Activated CD8-positive, alpha-beta memory T cell treated with anti-CD3 and anti-CD28 coated beads, Interleukin-2, amount 10 ng/mL, durations not matched to agents 7 days and 5 days (primary cell): Measurements from ENCODE around the gene ASXL1. TPM values are rescaled to one million over a fixed set of nuclear protein-coding genes. Genes with fewer than 3 reads are reported as not detected.

Source experiments
- ATAC-seq: fragments of 150-1000 bp; cut with Tn5 transposase; one replicate; pipeline ENCODE4 v1.10.0; 2021; ENCODE audit warnings: moderate library complexity
- CTCF ChIA-PET: fragments of 350-600 bp; sonication (Branson Sonifier 250); formaldehyde crosslinking; loops from one replicate; lab custom pipeline; 2021; ENCODE audit warnings: antibody characterized with exemption; lab: Charles Lee
- DNase-seq: peaks from one replicate; pipeline ENCODE4 v3.0.0-alpha.2; 2020
- H3K27ac Mint-ChIP-seq: one replicate; pipeline ENCODE4 v1.8.0; 2021; ENCODE audit warnings: mild to moderate bottlenecking, mixed read lengths
- H3K27me3 Mint-ChIP-seq: one replicate; pipeline ENCODE4 v1.8.0; 2021; ENCODE audit warnings: mixed read lengths
- H3K36me3 Mint-ChIP-seq: one replicate; pipeline ENCODE4 v1.8.0; 2021; ENCODE audit warnings: mild to moderate bottlenecking, mixed read lengths
- H3K4me1 Mint-ChIP-seq: one replicate; pipeline ENCODE4 v1.8.0; 2021; ENCODE audit warnings: mixed read lengths
- H3K4me3 Mint-ChIP-seq: one replicate; pipeline ENCODE4 v1.8.0; 2021; ENCODE audit warnings: mild to moderate bottlenecking, moderate library complexity, mixed read lengths
- H3K9me3 Mint-ChIP-seq: one replicate; pipeline ENCODE4 v1.8.0; 2022; ENCODE audit warnings: low read depth, mixed read lengths
- total RNA-seq, 2 experiments: library from RNA; stranded (reverse); gene quantifications; one replicate each; pipeline ENCODE4 v1.2.3, GENCODE V29; 2021

Gene ASXL1
- total RNA-seq, 2 experiments from 2014 or later: 134 to 135 TPM

DNA sequence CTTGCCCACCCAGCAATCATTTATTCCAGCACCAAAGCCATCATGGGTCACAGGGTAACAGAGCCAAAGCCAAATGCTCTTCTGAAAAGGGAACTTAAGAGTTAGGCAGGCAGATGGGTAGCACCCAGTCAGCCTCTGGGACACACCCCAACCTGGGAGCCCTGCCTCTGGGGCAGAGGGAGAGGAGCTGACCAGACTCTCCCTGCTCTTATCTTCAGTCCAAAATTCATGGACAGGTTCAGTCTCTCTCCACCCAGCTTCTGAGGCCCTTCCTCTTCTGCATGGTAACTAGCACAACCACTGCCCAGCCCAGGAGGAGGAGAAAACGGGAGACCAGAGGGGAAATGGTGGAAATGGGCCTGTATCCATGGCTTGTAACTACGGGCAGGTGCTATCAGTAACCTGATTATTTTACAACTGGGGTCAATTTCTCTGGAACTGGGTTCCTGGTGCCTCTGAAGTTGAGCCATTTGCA is 121.6 kb downstream of the ASXL1 start:
- no peak overlapping the region for H3K27ac Mint-ChIP-seq
- CTCF ChIA-PET: interaction anchor here (0.7 kb wide), 1 partner anchor 18 kb away, joined by 3 read pairs; no protein-coding TSS in a partner anchor
- no peaks in the 10 kb centered on the region for H3K36me3 Mint-ChIP-seq
- no peak overlapping the region for H3K4me3 Mint-ChIP-seq
- DNase-seq (no peak), ATAC-seq (no peak)
- H3K4me1 Mint-ChIP-seq: peaks cover 6% of the 10 kb centered on the region
- no peaks in the 10 kb centered on the region for H3K27me3 Mint-ChIP-seq
- H3K9me3 Mint-ChIP-seq: no peaks in the 10 kb centered on the region

DNA sequence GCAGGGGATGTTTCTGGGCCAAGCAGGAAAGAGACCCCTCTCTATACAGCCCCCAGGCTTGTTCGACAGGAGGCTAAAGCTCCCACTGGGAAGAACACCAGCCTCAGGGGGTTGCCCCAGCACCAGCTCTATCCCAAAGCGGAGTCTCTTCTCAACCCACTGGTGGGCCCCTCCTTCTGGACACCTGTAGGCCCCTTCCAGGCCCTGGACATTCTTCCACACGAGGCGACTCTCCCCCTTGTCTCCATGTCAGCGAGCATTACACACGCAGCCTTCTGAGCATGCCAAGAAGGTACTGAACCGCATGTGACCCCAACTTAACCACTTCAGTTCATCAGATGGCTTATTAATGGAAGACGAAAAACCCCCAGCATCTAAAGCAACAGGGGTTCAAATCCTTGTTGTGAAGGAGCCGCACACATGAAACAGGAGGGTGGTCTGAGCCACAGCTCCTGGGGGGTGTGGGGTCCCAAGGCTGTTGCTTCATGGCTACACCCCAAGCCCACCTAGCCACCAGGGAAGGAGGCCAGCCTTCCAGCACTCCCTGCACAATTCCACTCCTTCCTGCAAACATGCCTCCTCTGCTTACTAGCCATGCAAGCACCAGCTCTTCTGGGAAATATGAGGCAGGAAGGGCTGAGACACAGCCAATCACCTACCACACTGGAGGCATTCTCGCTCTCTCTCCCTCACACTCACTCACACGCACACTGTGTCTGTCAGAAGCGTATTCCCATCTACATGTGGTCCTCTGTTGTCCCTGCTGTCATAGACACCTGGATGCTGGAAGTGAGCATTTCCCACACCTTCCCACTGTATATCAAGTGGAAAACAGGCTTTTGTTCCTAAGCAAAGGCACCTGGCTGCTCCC is 122.5 kb downstream of the ASXL1 start:
- H3K4me1 Mint-ChIP-seq: peaks cover 14% of the 10 kb centered on the region
- no peaks in the 10 kb centered on the region for H3K27me3 Mint-ChIP-seq
- DNase-seq (no peak), ATAC-seq (no peak)
- H3K27ac Mint-ChIP-seq: no peak overlapping the region
- H3K4me3 Mint-ChIP-seq: no peak overlapping the region
- no peaks in the 10 kb centered on the region for H3K36me3 Mint-ChIP-seq
- H3K9me3 Mint-ChIP-seq: no peaks in the 10 kb centered on the region
- CTCF ChIA-PET: interaction anchor here (0.6 to 0.9 kb wide), 4 partner anchors 9 to 172 kb away, joined by 3 to 6 read pairs (median 4); no protein-coding TSS in a partner anchor

DNA sequence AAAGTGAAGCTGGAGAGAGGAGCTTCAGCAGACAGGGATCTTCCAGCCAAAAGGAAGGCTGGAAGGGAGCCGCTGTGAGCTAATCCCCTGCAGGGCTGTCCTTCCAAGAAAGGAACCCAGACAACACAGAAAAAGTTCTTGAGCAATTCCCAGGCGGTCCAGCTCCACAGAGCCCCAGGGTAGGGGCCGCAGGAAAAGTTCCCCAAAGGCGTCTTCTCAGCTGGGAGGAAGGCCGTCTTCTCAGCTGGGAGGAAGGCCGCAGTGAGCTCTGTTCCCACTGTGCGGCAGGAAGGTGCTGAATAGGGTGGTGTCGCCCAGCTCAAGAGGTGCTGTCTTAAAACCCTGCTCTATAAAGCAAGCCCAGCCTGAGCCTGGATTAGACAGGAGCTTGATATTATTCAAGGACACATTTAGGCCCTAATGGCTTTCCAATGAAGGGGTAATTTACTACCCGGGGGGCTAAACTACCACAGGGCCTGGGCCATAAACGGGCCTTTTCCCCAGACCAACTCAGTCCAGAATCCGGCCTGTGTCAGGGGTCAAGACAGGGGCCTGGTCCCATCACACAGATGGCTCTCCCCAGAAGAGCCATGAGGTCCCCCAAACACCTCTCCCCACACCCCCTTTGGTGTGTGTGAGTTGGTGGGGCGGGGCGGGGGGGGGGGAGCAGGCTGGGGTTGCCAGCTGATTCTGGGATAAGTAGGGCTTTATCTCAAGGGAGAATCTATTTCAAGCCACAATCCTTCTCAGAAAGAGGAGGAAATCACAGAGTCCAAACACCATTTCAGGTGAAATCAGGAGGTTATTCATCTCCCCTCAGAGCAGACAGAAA is 123.4 kb downstream of the ASXL1 start:
- H3K9me3 Mint-ChIP-seq: no peaks in the 10 kb centered on the region
- no peaks in the 10 kb centered on the region for H3K27me3 Mint-ChIP-seq
- H3K4me3 Mint-ChIP-seq: no peak overlapping the region
- no peaks in the 10 kb centered on the region for H3K36me3 Mint-ChIP-seq
- CTCF ChIA-PET: interaction anchor here (0.8 to 0.9 kb wide), 2 partner anchors 10 to 171 kb away, joined by 3 to 4 read pairs; no protein-coding TSS in a partner anchor
- no peak overlapping the region for H3K27ac Mint-ChIP-seq
- H3K4me1 Mint-ChIP-seq: peaks cover 16% of the 10 kb centered on the region
- DNase-seq (no peak), ATAC-seq (no peak)

DNA sequence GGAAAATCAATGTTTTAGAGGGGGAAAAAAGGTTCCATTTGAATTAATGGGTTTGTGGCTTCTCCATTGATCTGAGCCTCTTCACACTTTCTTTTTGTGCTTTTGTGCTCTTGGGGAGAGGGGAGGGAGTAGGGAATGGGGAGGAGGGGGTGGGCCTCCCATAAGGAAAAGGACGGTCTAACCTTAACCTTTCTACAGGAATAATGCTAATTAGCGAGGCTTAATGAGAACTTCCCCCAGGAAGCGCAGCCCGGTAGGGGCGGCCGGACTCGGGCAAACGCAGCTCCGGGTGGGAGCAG is 124.0 kb downstream of the ASXL1 start:
- Mint-ChIP-seq H3K27me3 (no peaks in the 10 kb centered on the region), H3K36me3 (no peaks in the 10 kb centered on the region), H3K4me3 (no peak overlapping the region), H3K9me3 (no peaks in the 10 kb centered on the region), H3K4me1 (peaks cover 16% of the 10 kb centered on the region), H3K27ac (no peak overlapping the region)
- CTCF ChIA-PET: no interaction called here
- DNase-seq (no peak), ATAC-seq (no peak)

DNA sequence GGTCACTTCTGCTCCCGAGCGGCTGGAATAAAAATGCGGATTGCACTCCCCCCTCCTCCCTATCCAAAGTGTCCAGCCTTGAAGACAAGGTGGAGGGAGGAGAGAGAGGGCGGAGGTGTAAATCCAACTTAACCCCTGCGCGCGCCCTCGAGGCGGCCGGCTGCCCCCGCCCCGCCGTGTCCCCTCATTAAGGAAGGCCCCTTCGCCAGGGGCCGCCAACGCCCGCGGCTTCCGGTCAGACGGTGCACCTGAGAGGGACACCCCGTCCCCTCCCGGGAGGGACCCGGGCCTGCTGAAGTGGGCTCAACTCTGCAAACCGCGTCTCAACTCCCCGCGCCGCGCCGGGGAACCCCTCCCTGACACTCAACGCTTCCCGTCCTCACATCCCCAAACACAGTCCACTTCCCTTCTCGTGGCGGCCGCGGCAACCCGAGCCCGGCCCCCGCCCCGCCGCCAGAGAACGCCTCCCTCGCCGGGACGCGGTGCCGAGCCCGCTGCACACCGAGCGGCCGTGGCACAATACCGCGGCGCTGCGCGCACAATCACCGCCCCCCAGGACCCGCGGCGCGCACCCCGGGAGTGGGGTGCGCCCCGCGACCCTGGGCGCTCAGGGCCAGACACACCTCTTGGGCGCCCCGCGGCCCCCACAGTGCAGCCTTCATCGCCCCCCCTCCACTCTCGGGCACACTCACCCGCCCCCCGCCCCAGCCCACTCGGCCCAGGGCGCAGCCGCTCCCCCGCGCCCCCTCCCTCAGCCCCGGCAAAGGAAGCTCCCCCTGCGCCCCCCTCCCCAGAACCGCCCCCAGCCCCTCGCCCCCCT is 124.5 kb downstream of the ASXL1 start:
- H3K4me1 Mint-ChIP-seq: peaks cover 16% of the 10 kb centered on the region
- DNase-seq: no peak
- H3K27me3 Mint-ChIP-seq: no peaks in the 10 kb centered on the region
- peak; percentile 7 for ATAC-seq
- peak overlapping the region; percentile 63 for H3K4me3 Mint-ChIP-seq
- H3K9me3 Mint-ChIP-seq: no peaks in the 10 kb centered on the region
- CTCF ChIA-PET: no interaction called here
- no peaks in the 10 kb centered on the region for H3K36me3 Mint-ChIP-seq
- H3K27ac Mint-ChIP-seq: no peak overlapping the region

DNA sequence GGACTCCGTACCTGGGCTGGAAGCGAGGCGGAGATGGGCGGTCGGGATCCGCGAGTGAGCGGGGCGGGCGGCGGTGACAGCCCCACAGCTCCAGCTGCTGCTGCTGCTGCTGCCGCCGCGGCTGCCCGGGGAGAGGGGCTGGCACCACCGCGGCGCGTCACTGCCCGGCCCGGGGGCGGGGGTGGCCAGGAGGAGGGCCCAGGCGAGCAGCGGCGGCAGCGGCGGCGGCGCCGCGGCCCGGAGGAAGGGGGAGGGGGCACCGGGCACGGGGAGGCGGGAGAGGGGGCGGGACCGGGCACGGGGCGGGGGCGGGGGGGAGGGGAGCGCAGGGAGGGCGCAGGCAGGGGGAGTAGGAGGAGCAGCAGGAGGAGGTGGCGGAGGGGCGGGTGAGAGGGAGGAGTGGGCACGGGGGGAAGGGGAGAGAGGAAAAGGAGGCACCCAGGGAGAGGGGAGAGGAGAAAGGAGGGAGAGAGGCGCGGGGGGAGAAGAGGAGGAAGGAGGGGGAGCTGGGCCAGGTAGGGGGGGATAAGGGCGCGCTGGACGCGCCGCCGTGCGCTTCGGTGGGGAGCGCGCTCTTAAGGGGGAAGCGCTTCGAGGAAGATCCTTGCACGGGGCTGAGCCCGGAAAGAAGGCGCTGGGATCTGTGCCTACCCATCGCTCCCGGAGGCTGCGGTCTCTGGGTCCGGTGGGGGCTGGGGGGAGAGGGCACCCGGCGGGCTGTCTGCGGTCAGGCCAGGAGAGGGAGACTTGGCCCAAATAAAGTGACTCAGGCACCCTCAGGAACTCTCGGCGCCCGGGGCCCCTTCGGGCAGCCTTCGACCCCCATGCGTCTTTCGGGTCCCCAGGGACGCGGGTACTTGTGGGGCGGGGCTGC is 125.5 kb downstream of the ASXL1 start:
- DNase-seq (peak; percentile 58), ATAC-seq (peak; percentile 38)
- Mint-ChIP-seq H3K4me3 (peak overlapping the region; percentile 63), H3K27ac (no peak overlapping the region), H3K4me1 (peaks cover 16% of the 10 kb centered on the region), H3K9me3 (no peaks in the 10 kb centered on the region), H3K36me3 (no peaks in the 10 kb centered on the region), H3K27me3 (no peaks in the 10 kb centered on the region)
- CTCF ChIA-PET: no interaction called here

DNA sequence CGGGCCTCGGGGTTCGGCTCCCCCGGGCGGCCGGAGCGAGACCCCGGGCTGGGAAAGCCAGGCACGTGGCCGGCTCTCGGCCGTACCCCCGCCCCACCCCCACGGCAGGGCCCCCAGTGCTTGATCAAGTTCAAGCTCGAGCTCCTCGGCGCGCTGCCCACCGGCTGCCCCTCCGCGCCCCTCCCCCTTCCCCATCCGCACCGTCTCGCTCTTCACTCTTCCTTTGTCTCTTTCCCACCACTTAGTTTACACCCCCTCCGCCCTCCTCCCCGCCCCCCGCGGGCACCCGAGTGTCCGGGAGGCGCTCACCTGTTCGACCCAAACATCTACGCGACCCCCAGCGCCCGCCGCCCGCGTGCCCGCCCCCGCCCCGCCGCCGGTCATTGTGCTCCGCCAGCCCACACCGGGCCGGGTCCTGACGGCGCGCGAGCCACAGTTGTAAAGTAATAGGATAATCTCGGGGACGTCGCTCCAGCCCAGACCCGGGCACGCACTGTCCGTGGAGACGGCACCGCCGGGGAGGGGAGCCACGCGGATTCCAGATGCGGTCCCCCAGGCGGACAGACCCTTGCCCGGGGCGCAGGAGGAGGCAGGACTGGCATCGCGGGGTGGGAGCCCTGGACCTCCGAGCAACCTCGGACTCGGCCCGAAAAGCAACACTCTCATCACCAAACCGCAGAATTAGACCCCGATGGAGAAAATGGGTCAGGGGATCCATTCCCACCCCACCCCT is 126.3 kb downstream of the ASXL1 start:
- CTCF ChIA-PET: interaction anchor here (0.6 to 2.3 kb wide), 12 partner anchors 11 to 235 kb away, joined by 3 to 14 read pairs (median 4); partner anchors contain the start of gene C20orf203
- peak; percentile 20 for ATAC-seq

DNA sequence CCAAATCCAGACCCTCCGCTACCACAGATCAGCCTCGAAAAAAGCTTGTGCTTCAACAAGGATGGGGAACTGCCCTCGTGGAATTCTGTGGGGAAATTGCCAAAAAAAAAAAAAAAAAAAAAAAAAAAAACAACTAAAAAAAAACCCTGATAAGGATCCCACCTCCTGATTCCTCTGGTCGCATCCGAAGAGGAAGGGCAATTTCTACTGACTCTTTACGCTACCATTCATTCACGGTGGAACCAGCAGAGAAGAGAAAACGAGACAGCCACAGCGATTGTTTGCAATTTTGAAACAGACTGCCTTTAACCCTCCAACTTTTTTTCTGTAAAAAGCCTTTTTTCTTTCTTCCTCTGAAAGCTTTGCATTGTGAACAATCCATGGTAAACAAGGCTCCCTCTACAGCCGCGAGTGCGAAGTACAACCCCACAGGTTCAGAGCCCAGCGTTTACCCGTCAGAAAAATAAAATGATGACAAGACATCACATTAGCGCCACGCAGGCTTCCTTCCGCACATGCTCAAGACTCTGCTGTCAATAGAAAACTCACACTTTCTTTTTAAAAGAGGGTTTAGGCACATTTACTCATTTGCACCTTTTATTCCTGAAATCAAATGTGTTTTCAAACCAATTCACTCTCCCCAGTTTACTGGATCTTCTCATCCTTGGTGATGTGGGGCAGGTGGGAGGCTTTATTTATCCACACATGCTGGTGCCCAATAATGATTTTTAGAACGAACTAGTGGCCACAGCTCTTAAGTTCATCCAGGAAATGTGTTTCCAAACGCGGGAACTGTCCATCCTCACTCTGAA is 127.0 kb downstream of the ASXL1 start:
- CTCF ChIA-PET: interaction anchor here (0.6 to 2.3 kb wide), 18 partner anchors 11 to 236 kb away, joined by 3 to 14 read pairs (median 3); partner anchors contain the start of gene C20orf203
- ATAC-seq (peak; percentile 85), DNase-seq (peak; percentile 91)
- peak overlapping the region; percentile 78 for H3K4me3 Mint-ChIP-seq
- H3K27ac Mint-ChIP-seq: peak overlapping the region; percentile 75
- no peaks in the 10 kb centered on the region for H3K36me3 Mint-ChIP-seq
- no peaks in the 10 kb centered on the region for H3K9me3 Mint-ChIP-seq
- H3K27me3 Mint-ChIP-seq: no peaks in the 10 kb centered on the region
- peaks cover 16% of the 10 kb centered on the region for H3K4me1 Mint-ChIP-seq

More for the DNA sequence above, 126.3 kb downstream of the ASXL1 start:
- no peaks in the 10 kb centered on the region for H3K36me3 Mint-ChIP-seq
- H3K9me3 Mint-ChIP-seq: no peaks in the 10 kb centered on the region
- H3K27me3 Mint-ChIP-seq: no peaks in the 10 kb centered on the region
- peak overlapping the region; percentile 78 for H3K4me3 Mint-ChIP-seq
- no peak overlapping the region for H3K27ac Mint-ChIP-seq
- H3K4me1 Mint-ChIP-seq: peaks cover 16% of the 10 kb centered on the region
- DNase-seq: peak; percentile 46

DNA sequence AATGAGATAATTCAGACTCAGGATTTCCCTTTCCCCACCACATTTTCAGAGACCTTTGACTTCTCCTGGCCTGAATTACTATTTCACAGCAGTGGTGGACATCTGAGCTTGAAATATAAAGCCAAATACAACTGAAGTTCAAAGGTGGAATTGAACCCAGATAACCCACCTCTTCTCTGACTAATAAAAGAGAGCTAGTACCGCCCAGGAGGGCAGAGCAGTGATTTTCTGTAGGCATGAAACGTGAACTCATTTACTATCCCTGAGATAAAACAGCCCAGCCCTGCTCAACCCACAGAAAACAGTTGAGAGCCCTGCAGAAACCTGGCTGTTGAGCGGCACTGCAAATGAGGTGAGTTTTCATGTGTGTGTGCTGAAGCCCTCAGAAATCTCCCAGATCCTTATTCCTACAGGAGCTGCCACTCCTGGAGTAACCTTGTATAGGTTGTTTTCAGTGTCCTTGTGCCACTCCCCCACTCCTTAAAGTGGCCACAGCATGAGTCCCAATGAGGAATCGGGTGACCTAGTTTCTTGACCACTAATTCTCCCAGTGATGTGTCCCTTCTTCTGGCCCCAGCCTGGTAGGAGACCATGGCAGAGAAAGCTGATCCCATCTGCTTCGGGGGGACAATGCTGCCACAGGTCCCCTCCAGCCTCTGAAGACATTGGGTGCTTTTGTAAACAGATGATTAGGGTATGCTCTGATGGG is 127.8 kb downstream of the ASXL1 start:
- peak overlapping the region; percentile 75 for H3K27ac Mint-ChIP-seq
- CTCF ChIA-PET: interaction anchor here (0.8 to 2.3 kb wide), 15 partner anchors 10 to 236 kb away, joined by 3 to 14 read pairs (median 3); partner anchors contain the start of gene C20orf203

DNA sequence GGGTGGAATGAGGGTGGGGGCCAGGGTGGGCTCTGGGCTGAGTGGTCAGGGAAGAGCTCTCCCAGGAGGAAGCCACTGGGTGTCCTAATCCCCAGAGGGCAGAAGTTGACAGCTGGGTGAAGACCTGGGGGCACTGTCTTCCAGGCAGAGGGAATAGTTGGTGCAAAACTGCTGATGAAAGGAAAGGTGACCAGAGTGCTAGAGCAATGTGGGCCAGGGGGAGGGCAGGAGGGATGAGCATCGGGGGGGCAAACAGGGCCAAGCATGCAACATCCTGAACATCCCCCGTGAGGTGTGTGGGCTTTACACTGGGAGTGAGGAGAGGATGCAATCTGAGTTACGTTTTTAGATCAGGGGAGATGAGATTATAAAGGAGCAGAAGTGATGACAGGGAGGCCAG is 129.2 kb downstream of the ASXL1 start:
- DNase-seq: no peak
- no peaks in the 10 kb centered on the region for H3K36me3 Mint-ChIP-seq
- no peak overlapping the region for H3K27ac Mint-ChIP-seq
- peaks cover 13% of the 10 kb centered on the region for H3K4me1 Mint-ChIP-seq
- no peak for ATAC-seq
- H3K27me3 Mint-ChIP-seq: no peaks in the 10 kb centered on the region
- no peak overlapping the region for H3K4me3 Mint-ChIP-seq
- no peaks in the 10 kb centered on the region for H3K9me3 Mint-ChIP-seq
- CTCF ChIA-PET: no interaction called here

More for the DNA sequence above, 127.8 kb downstream of the ASXL1 start:
- ATAC-seq: no peak
- Mint-ChIP-seq H3K36me3 (no peaks in the 10 kb centered on the region), H3K27me3 (no peaks in the 10 kb centered on the region), H3K4me3 (no peak overlapping the region), H3K4me1 (peaks cover 16% of the 10 kb centered on the region), H3K9me3 (no peaks in the 10 kb centered on the region)
- no peak for DNase-seq
